ENCODE data around the gene STK24.

The STK24 gene

DNA sequence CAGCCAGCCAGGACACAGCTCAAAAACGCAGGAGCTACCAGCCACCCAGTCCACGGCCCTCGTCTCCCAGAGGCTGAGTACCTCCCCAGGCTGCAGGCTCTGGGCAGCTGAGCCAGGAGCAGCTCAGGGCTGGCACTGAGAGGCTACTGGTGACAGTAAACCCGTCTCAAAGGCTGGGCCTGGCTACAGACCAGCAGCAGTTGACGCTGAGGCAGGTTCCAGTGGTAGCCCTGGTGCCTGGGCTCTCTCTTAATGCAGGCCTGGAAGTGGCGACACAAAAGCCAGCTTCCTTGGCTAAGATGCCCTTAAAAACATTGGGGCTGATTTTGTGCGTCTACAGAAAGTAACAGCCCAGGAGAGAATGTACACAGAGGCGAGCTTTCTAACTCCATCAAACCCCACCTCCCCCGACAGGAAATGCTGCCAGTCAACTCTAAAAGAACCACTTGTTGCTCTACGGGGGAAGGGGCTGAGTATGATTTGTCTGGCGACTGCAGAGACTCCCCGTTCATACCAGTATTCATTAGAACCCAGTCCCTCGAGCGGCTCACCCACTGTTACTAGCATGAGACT is 126.3 kb downstream of the STK24 start:
- Histone ChIP-seq H3K27ac (peak overlapping the region; percentile 39; the same call in 1 of the 2 replicates), H3K9me3 (ENCODE audit: low read depth, low read length) (no peaks in the 10 kb centered on the region), H3K4me3 (no peak overlapping the region), H3K36me3 (ENCODE audit: insufficient read depth, low read length) (peaks cover 42% of the 10 kb centered on the region), H3K9ac (ENCODE audit: insufficient read length) (no peak overlapping the region)
- DNase-seq (ENCODE audit: low read depth, low spot score) = no peak
- TF ChIP-seq EZH2 (IDR thresholded peaks at IDR 0.05) = no peak
- TF ChIP-seq FOXP2 (optimal IDR thresholded peaks at IDR 0.05; ENCODE audit: control extremely low read depth, extremely low read length, insufficient read depth) = no peak
- no peak for TF ChIP-seq POLR2AphosphoS5 (IDR thresholded peaks at IDR 0.05; ENCODE audit: borderline replicate concordance, low read depth, low read length)

DNA sequence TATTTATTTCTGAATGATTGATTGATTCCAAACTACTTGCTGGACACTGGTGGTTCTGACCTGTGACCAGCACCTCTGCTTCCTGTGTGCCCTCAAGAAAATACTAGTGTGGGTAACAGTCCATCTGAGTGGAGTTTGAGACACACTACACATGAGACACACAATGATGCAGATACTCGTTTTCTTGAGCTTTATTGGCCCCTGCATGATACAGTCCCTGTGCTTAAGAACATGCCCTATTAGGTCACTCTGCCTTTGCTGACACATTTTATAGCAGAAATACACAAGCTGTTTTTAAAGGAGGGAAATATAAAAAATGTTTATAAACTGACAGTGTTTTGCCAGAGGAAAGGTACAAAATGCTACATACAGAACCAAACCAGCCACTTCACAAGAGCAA is 126.9 kb downstream of the STK24 start:
- Histone ChIP-seq H3K36me3 (ENCODE audit: insufficient read depth, low read length) (peaks cover 42% of the 10 kb centered on the region), H3K27ac (peak overlapping the region; percentile 39; the same call in 1 of the 2 replicates), H3K9me3 (ENCODE audit: low read depth, low read length) (no peaks in the 10 kb centered on the region), H3K4me3 (no peak overlapping the region), H3K9ac (ENCODE audit: insufficient read length) (no peak overlapping the region)
- TF ChIP-seq POLR2AphosphoS5 (IDR thresholded peaks at IDR 0.05; ENCODE audit: borderline replicate concordance, low read depth, low read length) = no peak
- no peak for TF ChIP-seq FOXP2 (optimal IDR thresholded peaks at IDR 0.05; ENCODE audit: control extremely low read depth, extremely low read length, insufficient read depth)
- TF ChIP-seq EZH2 (IDR thresholded peaks at IDR 0.05) = no peak
- DNase-seq (ENCODE audit: low read depth, low spot score) = no peak

DNA sequence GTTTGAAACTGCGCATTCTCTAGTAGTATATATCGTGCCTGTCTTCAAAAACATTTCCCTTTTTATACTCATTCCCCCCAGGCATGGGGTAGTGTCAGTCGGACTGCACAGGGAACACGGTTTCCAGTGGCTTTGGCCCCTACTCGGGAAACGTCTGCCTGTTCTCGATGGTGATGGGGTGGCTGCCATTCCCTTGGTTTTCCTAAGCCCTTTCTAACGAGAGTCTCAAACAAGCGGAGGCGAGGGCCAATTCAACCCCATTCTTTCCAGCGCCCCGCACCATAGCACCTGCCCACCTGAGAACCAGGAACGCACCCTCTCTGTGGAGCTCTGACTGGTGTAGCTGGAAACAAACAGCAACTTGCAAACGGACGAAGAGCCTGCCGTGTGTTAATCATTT is 127.6 kb downstream of the STK24 start:
- no peak overlapping the region for H3K9ac ChIP-seq (ENCODE audit: insufficient read length)
- no peak overlapping the region for H3K4me3 ChIP-seq
- H3K36me3 ChIP-seq (ENCODE audit: insufficient read depth, low read length) = peaks cover 42% of the 10 kb centered on the region
- H3K9me3 ChIP-seq (ENCODE audit: low read depth, low read length) = no peaks in the 10 kb centered on the region
- no peak overlapping the region for H3K27ac ChIP-seq
- no peak for TF ChIP-seq FOXP2 (optimal IDR thresholded peaks at IDR 0.05; ENCODE audit: control extremely low read depth, extremely low read length, insufficient read depth)
- TF ChIP-seq POLR2AphosphoS5 (IDR thresholded peaks at IDR 0.05; ENCODE audit: borderline replicate concordance, low read depth, low read length) = no peak
- TF ChIP-seq EZH2 (IDR thresholded peaks at IDR 0.05) = no peak
- no peak for DNase-seq (ENCODE audit: low read depth, low spot score)

DNA sequence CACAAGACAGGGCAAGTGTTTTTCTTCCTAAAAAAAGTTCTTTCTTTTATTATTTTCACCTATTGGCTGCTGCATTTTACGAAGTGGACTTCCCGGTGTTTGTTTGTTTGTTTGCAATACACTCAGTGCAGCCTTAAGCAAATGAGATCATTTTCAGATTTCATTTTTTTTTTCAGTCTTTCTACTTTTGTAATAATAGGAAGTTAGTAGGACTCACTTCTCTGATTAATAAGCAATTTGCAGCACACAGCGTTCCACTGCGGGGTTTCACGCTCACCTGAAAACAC is 128.3 kb downstream of the STK24 start:
- H3K36me3 ChIP-seq (ENCODE audit: insufficient read depth, low read length) = peaks cover 42% of the 10 kb centered on the region
- no peak overlapping the region for H3K4me3 ChIP-seq
- no peaks in the 10 kb centered on the region for H3K9me3 ChIP-seq (ENCODE audit: low read depth, low read length)
- H3K9ac ChIP-seq (ENCODE audit: insufficient read length) = no peak overlapping the region
- no peak overlapping the region for H3K27ac ChIP-seq
- no peak for TF ChIP-seq FOXP2 (optimal IDR thresholded peaks at IDR 0.05; ENCODE audit: control extremely low read depth, extremely low read length, insufficient read depth)
- no peak for TF ChIP-seq EZH2 (IDR thresholded peaks at IDR 0.05)
- no peak for TF ChIP-seq POLR2AphosphoS5 (IDR thresholded peaks at IDR 0.05; ENCODE audit: borderline replicate concordance, low read depth, low read length)
- no peak for DNase-seq (ENCODE audit: low read depth, low spot score)

DNA sequence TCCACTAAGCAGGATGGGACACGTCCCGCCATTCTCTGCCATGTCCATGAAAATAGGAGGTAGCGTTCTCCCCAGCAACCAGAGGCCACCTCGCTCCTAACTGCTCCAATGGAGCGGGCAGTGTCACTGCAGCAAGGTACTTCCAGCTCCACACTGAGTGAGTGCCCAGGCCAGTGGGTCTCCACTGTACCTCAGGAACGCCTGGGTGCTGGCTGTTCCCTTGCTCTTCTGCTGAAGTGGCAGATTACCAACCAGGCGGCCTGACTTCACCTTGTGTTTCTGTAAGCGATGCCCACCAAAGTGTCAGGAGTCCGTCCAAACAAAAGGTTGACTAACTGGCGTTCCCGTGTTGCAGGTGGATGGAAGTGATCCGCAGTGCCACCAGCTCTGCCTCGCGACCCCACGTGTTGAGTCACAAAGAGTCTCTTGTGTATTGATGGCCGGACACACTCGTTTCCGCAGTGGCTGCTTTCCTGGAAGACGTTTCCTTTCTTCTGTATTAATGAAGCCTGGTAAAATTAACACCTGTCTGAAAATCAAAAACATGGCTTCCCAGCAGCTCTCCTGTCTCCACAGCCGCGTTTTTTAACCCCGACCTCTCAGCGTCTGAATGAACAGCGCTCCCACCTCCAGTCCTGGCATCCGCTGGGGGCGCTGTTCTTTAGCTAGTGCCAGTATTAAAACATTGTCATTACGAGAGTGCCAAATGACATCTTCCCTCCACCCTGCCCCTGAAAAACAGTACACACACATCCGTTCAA is 128.8 kb downstream of the STK24 start:
- H3K9me3 ChIP-seq (ENCODE audit: low read depth, low read length) = no peaks in the 10 kb centered on the region
- no peak overlapping the region for H3K27ac ChIP-seq
- H3K4me3 ChIP-seq = no peak overlapping the region
- peaks cover 42% of the 10 kb centered on the region for H3K36me3 ChIP-seq (ENCODE audit: insufficient read depth, low read length)
- H3K9ac ChIP-seq (ENCODE audit: insufficient read length) = no peak overlapping the region
- DNase-seq (ENCODE audit: low read depth, low spot score) = no peak
- TF ChIP-seq POLR2AphosphoS5 (IDR thresholded peaks at IDR 0.05; ENCODE audit: borderline replicate concordance, low read depth, low read length) = no peak
- no peak for TF ChIP-seq EZH2 (IDR thresholded peaks at IDR 0.05)
- TF ChIP-seq FOXP2 (optimal IDR thresholded peaks at IDR 0.05; ENCODE audit: control extremely low read depth, extremely low read length, insufficient read depth) = no peak

DNA sequence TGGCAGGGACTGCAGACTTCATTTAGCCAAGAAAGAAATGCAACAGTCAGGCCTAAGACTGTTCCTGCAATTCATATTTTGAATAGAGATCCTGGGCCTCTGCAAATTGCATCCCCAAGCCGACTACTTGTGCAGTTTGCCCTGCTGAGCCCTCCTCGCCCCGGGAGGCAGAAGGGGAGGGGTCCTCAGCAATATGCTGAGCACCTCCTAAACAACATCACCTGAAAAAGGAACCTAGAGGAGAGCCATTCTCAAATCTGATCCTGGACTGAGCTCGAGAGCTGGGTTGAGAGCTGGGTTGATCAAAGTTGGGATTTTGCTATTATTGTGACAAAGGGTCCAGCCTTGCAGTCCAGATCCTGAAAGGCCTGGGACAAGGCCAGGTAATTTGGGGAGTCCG is 129.8 kb downstream of the STK24 start:
- H3K9ac ChIP-seq (ENCODE audit: insufficient read length) = no peak overlapping the region
- H3K27ac ChIP-seq = no peak overlapping the region
- peaks cover 37% of the 10 kb centered on the region for H3K36me3 ChIP-seq (ENCODE audit: insufficient read depth, low read length)
- no peak for DNase-seq (ENCODE audit: low read depth, low spot score)
- no peaks in the 10 kb centered on the region for H3K9me3 ChIP-seq (ENCODE audit: low read depth, low read length)
- TF ChIP-seq EZH2 (IDR thresholded peaks at IDR 0.05) (no peak), POLR2AphosphoS5 (IDR thresholded peaks at IDR 0.05; ENCODE audit: borderline replicate concordance, low read depth, low read length) (no peak), FOXP2 (optimal IDR thresholded peaks at IDR 0.05; ENCODE audit: control extremely low read depth, extremely low read length, insufficient read depth) (no peak)
- no peak overlapping the region for H3K4me3 ChIP-seq

DNA sequence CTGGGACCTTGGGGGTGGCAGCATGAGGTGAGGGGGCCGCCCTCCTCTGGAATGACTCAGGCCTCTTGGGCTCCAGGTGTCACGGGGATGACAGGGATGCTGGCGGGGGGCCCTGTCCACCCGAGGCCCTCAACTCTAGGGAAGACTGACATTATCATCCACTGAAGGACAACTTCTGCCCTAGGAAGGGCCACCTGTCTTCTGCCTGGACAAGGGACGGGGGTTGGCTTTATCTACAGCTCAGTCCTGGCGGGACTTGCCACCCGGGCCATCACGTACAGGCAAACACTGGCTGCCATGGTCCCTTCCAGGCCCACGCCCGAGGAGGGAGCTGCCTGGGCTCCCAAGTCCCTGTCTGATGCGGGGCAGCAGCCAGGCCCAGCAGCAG is 130.7 kb downstream of the STK24 start:
- no peak overlapping the region for H3K27ac ChIP-seq
- H3K4me3 ChIP-seq = no peak overlapping the region
- no peak for DNase-seq (ENCODE audit: low read depth, low spot score)
- no peaks in the 10 kb centered on the region for H3K9me3 ChIP-seq (ENCODE audit: low read depth, low read length)
- no peak overlapping the region for H3K9ac ChIP-seq (ENCODE audit: insufficient read length)
- no peak for TF ChIP-seq EZH2 (IDR thresholded peaks at IDR 0.05)
- no peak for TF ChIP-seq FOXP2 (optimal IDR thresholded peaks at IDR 0.05; ENCODE audit: control extremely low read depth, extremely low read length, insufficient read depth)
- no peak for TF ChIP-seq POLR2AphosphoS5 (IDR thresholded peaks at IDR 0.05; ENCODE audit: borderline replicate concordance, low read depth, low read length)
- H3K36me3 ChIP-seq (ENCODE audit: insufficient read depth, low read length) = peaks cover 33% of the 10 kb centered on the region

DNA sequence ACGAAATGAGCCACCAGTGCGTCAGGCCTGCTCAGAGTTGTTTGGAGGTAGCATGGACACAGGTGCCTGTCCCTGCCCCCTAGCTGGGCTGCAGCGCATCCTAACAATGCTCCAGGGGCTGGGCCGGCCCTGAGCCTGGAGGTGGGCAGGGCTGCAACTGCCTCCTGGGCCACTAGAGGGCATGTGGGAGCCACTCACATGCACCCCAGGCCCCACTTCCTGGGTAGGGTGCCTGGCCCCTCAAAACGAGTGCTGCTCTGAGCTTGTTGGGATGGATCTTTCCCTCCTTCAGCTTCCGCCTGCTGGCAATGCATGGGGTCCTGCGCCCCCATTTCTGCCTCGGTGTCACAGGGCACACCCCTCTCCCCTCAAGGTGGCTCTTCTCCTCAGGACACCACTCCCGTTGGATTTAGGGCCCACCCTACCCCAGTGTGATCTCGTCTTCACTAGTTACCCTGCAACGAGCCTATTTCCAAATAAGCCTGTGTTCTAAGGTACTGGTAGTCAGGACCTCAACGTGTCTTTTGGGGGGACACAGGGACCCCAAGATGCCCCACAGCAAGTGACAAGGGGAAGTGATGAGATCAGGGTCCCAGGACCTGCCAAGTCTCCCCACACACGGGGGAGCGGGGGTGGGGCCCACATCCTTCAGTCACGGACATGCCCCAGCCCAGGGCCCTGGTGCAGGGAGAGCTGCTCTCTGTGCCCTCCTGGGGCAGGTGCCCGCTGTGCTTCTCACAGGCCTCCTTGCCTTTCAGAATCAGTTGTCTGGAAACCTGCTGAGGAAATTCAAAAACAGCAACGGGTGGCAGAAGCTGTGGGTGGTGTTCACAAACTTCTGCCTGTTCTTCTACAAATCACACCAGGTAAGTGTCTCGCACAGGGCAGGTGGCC is 131.3 kb downstream of the STK24 start:
- Histone ChIP-seq H3K9me3 (ENCODE audit: low read depth, low read length) (no peaks in the 10 kb centered on the region), H3K4me3 (no peak overlapping the region), H3K27ac (no peak overlapping the region), H3K36me3 (ENCODE audit: insufficient read depth, low read length) (peaks cover 33% of the 10 kb centered on the region), H3K9ac (ENCODE audit: insufficient read length) (no peak overlapping the region)
- no peak for TF ChIP-seq EZH2 (IDR thresholded peaks at IDR 0.05)
- no peak for TF ChIP-seq FOXP2 (optimal IDR thresholded peaks at IDR 0.05; ENCODE audit: control extremely low read depth, extremely low read length, insufficient read depth)
- TF ChIP-seq POLR2AphosphoS5 (IDR thresholded peaks at IDR 0.05; ENCODE audit: borderline replicate concordance, low read depth, low read length) = no peak
- no peak for DNase-seq (ENCODE audit: low read depth, low spot score)
